ES-I3 (cell line): ENCODE results near the gene MAML1.
"Not testable (repeated sequence)": the region's sequence is repeated elsewhere in the genome, so short reads cannot be mapped to it uniquely, and the experiment has no call there.

Experiments
- H3K36me3 ChIP-seq: 2 replicates; pipeline ENCODE4 v1.6.1; 2013; ENCODE audit warnings: mild to moderate bottlenecking, low read length, control low read depth, moderate library complexity; ENCODE audit not compliant: insufficient read depth
- H3K4me1 ChIP-seq: 2 replicates; pipeline ENCODE4 v1.6.1; 2013; ENCODE audit warnings: mild to moderate bottlenecking, control low read depth, low read length; ENCODE audit not compliant: insufficient read depth
- H3K9ac ChIP-seq: 2 replicates; pipeline ENCODE4 v1.6.1; 2013; ENCODE audit warnings: low read depth, mild to moderate bottlenecking, low read length, moderate library complexity
- H3K9me3 ChIP-seq: 2 replicates; pipeline ENCODE4 v1.6.1; 2013; ENCODE audit warnings: mild to moderate bottlenecking, low read length, moderate library complexity; ENCODE audit not compliant: control insufficient read depth, insufficient read depth

Gene MAML1

GRCh38 chr5:179786861-179787260 lies 54.2 kb downstream of the MAML1 start:
- no peaks in the 10 kb centered on the region for H3K4me1 ChIP-seq
- H3K9ac ChIP-seq = no peak overlapping the region

GRCh38 chr5:179788193-179788854 lies 55.7 kb downstream of the MAML1 start:
- Histone ChIP-seq H3K9ac (no peak overlapping the region), H3K9me3 (no peaks in the 10 kb centered on the region), H3K36me3 (no peaks in the 10 kb centered on the region), H3K4me1 (no peaks in the 10 kb centered on the region)

More at GRCh38 chr5:179786861-179787260, 54.2 kb downstream of the MAML1 start:
- Histone ChIP-seq H3K9me3 (no peaks in the 10 kb centered on the region), H3K36me3 (no peaks in the 10 kb centered on the region)

GRCh38 chr5:179789278-179789677 lies 56.7 kb downstream of the MAML1 start:
- not testable (repeated sequence) for H3K9me3 ChIP-seq, H3K9ac ChIP-seq, H3K36me3 ChIP-seq, H3K4me1 ChIP-seq

- Histone ChIP-seq H3K9me3 (no peaks in the 10 kb centered on the region), H3K36me3 (no peaks in the 10 kb centered on the region), H3K4me1 (peaks cover 6% of the 10 kb centered on the region; the same call in 1 of the 2 replicates), H3K9ac (no peak overlapping the region)
Observed at GRCh38 chr5:179791881-179792611, 59.4 kb downstream of the MAML1 start.

DNA sequence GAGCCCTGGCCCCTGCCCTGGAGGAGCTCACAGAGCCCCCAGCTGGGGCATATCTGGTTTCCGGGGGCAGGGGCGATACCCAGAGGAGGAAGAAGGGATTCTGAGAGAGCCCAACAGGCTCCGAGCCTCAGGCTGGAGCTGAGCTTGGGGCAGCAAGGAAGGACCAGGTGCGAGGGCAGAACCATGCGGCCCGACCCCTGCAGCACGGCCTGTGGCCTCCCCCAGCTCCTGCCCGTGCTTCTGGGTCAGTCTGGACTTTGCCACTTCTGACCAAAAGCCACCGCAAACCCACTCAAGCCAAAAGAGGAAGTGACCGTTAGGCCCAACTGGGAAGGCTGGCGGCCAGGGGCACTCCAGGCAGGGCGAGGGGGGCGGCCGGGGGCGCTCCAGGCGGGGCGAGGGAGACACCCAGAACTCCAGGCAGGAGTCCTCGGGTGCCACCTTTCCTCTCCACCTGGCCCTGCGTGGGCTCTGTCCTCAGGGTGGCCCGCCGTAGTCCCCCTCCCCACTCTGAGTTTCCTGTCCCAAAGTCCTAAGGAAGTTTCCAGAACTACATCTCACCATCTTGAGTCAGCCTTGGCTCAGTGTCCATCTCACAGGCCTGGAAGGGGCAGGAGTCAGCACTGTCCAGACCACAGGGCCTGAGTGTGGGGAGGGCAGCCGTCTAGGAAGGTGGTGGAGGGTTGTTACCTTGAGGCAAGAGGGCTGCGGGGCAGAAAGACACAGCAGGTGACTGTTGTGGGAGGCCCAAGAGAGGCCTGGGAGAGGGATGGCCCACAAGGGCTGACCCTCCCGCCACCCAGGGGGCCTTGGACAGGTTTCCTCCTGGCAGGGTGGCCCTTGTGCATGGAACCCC lies 60.2 kb downstream of the MAML1 start:
- Histone ChIP-seq H3K4me1 (peaks cover 6% of the 10 kb centered on the region; the same call in 1 of the 2 replicates), H3K9me3 (no peaks in the 10 kb centered on the region), H3K9ac (no peak overlapping the region), H3K36me3 (no peaks in the 10 kb centered on the region)

GRCh38 chr5:179793468-179794139 lies 61.0 kb downstream of the MAML1 start, which contains the start of gene LTC4S:
LTC4S (plus strand) TSS chr5:179793986; CDS start chr5:179794081, 95 bp downstream.
- no peaks in the 10 kb centered on the region for H3K36me3 ChIP-seq
- H3K9ac ChIP-seq = 0 out of 2 replicates have a peak within 1 kb of the TSS, but pooled peaks have one; percentile 86
- H3K9me3 ChIP-seq = no peaks in the 10 kb centered on the region
- peaks cover 6% of the 10 kb centered on the region; the same call in 1 of the 2 replicates for H3K4me1 ChIP-seq

DNA sequence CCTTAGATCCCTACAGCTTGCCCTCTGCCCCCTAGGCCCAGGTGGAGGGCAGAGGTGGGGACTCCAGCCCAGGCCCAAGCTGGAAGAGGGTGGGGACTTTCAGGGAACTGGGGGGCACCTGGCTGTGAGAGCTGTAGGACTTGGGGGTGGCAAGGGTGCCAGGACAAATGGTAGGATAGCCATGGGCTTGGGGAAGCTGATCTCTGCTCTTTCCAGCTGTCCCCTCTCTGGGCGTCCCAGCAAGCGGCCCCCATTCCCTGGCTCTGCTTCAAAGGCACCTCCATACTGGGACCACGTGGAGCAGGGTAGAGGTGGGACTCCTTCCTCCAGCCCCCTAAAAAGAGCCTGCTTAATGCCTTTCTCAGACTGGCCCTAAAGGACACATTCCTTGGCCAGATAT lies 61.5 kb downstream of the MAML1 start:
- Histone ChIP-seq H3K4me1 (peaks cover 6% of the 10 kb centered on the region; the same call in 1 of the 2 replicates), H3K9me3 (no peaks in the 10 kb centered on the region), H3K36me3 (no peaks in the 10 kb centered on the region), H3K9ac (no peak overlapping the region)

GRCh38 chr5:179794575-179794974 lies 62.0 kb downstream of the MAML1 start:
- H3K36me3 ChIP-seq = no peaks in the 10 kb centered on the region
- H3K4me1 ChIP-seq = peaks cover 6% of the 10 kb centered on the region; the same call in 1 of the 2 replicates
- H3K9ac ChIP-seq = 0 out of 2 replicates have a peak overlapping the region, but pooled peaks have one; percentile 86
- no peaks in the 10 kb centered on the region for H3K9me3 ChIP-seq

GRCh38 chr5:179795049-179795862 lies 62.6 kb downstream of the MAML1 start:
- Histone ChIP-seq H3K9ac (peak overlapping the region; percentile 86), H3K4me1 (peaks cover 6% of the 10 kb centered on the region; the same call in 1 of the 2 replicates), H3K36me3 (no peaks in the 10 kb centered on the region), H3K9me3 (no peaks in the 10 kb centered on the region)

- Histone ChIP-seq H3K36me3 (no peaks in the 10 kb centered on the region), H3K4me1 (peaks cover 6% of the 10 kb centered on the region; the same call in 1 of the 2 replicates), H3K9ac (peak overlapping the region; percentile 86), H3K9me3 (no peaks in the 10 kb centered on the region)
Observed at GRCh38 chr5:179795863-179796833, 63.5 kb downstream of the MAML1 start.

DNA sequence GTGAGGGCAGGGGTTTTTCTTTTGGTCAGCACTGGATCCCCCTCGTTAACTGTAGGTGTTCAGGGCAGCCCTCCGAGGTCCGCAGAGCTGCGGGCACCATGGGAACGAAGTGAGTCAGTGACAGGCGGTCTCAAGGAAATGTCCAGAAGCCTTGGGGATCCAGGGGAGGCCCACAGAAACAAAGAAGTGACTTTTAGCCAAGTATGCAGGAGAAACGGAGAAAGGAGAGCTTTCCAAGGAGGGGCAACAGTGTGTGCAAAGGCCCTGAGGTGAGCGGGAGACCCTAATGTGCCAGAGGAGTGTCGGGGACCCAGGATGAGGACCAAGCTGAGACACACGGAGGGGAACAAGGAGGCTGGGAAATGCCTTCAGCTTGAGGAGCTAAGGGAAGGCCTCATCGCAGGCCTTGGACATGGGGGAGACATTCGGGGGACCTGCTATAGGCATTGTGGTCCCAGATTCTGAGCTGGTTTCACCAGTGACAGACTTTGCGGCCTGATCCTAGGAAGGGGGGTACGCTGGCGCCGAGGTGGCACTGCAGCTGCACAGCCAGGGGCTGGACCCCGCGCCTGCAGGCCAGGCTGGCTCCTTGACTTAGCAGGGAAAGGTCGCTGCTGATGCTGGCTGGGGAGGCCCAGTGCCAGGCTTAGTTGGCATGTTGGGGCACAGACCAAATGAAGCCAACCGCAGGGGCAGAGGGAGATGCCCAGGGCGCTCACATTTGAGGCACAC lies 64.4 kb downstream of the MAML1 start:
- H3K9ac ChIP-seq = peak overlapping the region; percentile 86; the same call in 1 of the 2 replicates
- H3K36me3 ChIP-seq = no peaks in the 10 kb centered on the region
- no peaks in the 10 kb centered on the region for H3K9me3 ChIP-seq
- peaks cover 6% of the 10 kb centered on the region; the same call in 1 of the 2 replicates for H3K4me1 ChIP-seq

DNA sequence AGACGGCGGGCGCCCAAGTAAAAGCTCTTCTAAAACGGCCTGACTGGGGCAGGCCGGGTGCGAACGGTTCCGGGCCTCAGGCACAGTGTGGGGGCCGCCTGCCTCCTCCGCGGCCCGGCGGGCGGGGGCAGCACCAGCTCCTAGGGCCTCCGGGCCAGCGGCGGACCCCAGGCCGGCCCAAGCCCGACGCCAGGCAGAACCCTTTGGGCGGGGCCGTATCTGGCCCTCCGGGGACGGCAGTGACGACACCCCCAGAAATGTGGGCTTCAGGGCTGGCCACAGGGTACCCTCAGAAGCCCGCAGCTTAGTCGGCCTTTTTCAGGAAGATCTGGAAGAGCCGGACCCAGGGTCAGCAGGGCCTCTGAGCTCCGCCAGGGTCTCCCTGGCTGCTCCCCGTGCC lies 65.1 kb downstream of the MAML1 start:
- no peaks in the 10 kb centered on the region for H3K36me3 ChIP-seq
- peaks cover 9% of the 10 kb centered on the region; the same call in 1 of the 2 replicates for H3K4me1 ChIP-seq
- H3K9ac ChIP-seq = no peak overlapping the region
- no peaks in the 10 kb centered on the region for H3K9me3 ChIP-seq
